Uterus (tissue), 2 donors: ENCODE measurements around the gene MAP4.

ENCODE experiments used
- CTCF ChIP-seq, 4 experiments: fragments of 200-600 bp in 2 of 4; fragments of 450-650 bp in 2 of 4; sonication (generic) in 2 of 4; IDR thresholded peaks; one replicate each; pipeline ENCODE4 v1.5.1; 2016 to 2019; ENCODE audit warnings: antibody characterized with exemption in 4 of 4, mild to moderate bottlenecking in 2 of 4, moderate library complexity in 1 of 4
- POLR2A ChIP-seq, 2 donors: fragments of 450-650 bp; IDR thresholded peaks; one replicate each; pipeline ENCODE4 v1.6.1; 2016; ENCODE audit warnings: antibody characterized with exemption in 2 of 2, mild to moderate bottlenecking in 1 of 2, moderate library complexity in 1 of 2

GRCh38 chr3:47950453-47951169, 65.6 kb downstream of the MAP4 start:
- no peak for TF ChIP-seq CTCF (IDR thresholded peaks at IDR 0.05)
- TF ChIP-seq POLR2A (IDR thresholded peaks at IDR 0.05): no peak
